OCI-LY3 (cell line): ENCODE results near the gene SDC4.

Experiments
- H2AFZ ChIP-seq: fragments of 200-600, 300-600 bp; shearing (Covaris generic); 2 replicates; pipeline ENCODE4 v1.6.0; 2014; ENCODE audit warnings: antibody characterized with exemption, low read depth, low read length
- H3K27ac ChIP-seq: fragments of 200-600, 300-600 bp; sonication (generic); 2 replicates; pipeline ENCODE4 v1.5.1; 2014; ENCODE audit warnings: mild to moderate bottlenecking, low read length, moderate library complexity, mixed read lengths
- H3K27me3 ChIP-seq: fragments of 200-600, 300-600 bp; sonication (generic); 2 replicates; pipeline ENCODE4 v1.6.1; 2014; ENCODE audit warnings: low read depth, low read length, mixed read lengths
- H3K36me3 ChIP-seq: fragments of 200-600, 300-600 bp; sonication (generic); replicated peaks from 2 replicates; pipeline ENCODE3; 2014; ENCODE audit warnings: low read depth, low read length, mixed read lengths
- H3K4me1 ChIP-seq: fragments of 300-600, 200-600 bp; sonication (generic); 2 replicates; pipeline ENCODE4 v1.6.1; 2014; ENCODE audit warnings: low read length, mixed read lengths
- H3K4me2 ChIP-seq: fragments of 200-600, 300-600 bp; sonication (generic); 2 replicates; pipeline ENCODE4 v1.6.1; 2014; ENCODE audit warnings: low read length, mixed read lengths
- H3K4me3 ChIP-seq: fragments of 300-600, 200-600 bp; sonication (generic); 2 replicates; pipeline ENCODE4 v1.5.1; 2014; ENCODE audit warnings: antibody characterized with exemption, mild to moderate bottlenecking, low read length, moderate library complexity
- H3K79me2 ChIP-seq: fragments of 300-600, 200-600 bp; shearing (Covaris generic); 2 replicates; pipeline ENCODE4 v1.6.1; 2014; ENCODE audit warnings: mild to moderate bottlenecking, low read length, mixed read lengths
- H3K9ac ChIP-seq: fragments of 300-600, 200-600 bp; shearing (Covaris generic); 2 replicates; pipeline ENCODE4 v1.6.0; 2014; ENCODE audit warnings: mild to moderate bottlenecking, low read length, moderate library complexity
- H3K9me3 ChIP-seq: fragments of 200-600, 300-600 bp; shearing (Covaris generic); 2 replicates; pipeline ENCODE4 v1.6.1; 2014; ENCODE audit warnings: low read length, mixed read lengths; ENCODE audit not compliant: insufficient read depth
- H4K20me1 ChIP-seq: fragments of 200-600, 300-600 bp; sonication (generic); 2 replicates; pipeline ENCODE4 v1.6.1; 2016; ENCODE audit warnings: low read length, mixed read lengths; ENCODE audit not compliant: insufficient read depth
- EZH2phosphoT487 ChIP-seq: fragments of 200-600 bp; shearing (Covaris generic); IDR thresholded peaks from 2 replicates; pipeline ENCODE4 v1.6.1; 2018; ENCODE audit warnings: antibody characterized with exemption, mixed run types, low read depth
- TF ChIP-seq, protein P1 (sequence below): fragments of 200-600, 300-600 bp; sonication (generic); IDR thresholded peaks from 2 replicates; pipeline ENCODE4 v1.5.1; 2014; ENCODE audit warnings: antibody characterized with exemption, low read length, low read depth

SDC4 gene

DNA sequence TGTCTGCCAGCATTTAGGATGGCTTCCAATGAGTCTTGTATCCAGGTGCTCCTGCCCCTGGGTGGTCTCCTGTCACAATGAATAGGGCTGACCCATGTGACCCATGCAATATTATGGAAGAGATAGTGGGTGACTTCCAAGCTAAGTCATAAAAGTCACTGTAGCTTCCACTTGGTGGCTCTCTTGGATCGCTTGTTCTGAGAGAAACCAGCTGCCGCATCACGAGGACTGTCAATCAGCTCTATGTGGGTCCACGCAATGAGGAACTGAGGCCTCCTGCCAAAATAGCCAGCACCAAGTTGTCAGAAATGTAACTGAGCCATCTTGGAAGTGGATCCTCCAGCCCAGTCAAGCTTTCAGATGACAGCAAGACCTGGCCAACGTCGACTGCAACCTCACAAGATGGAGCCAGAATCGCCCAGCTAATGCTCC is 25.3 kb downstream of the SDC4 start:
- Histone ChIP-seq H3K27me3 (peaks cover 7% of the 10 kb centered on the region), H3K4me2 (peak overlapping the region; percentile 38), H3K27ac (no peak overlapping the region), H3K4me3 (no peak overlapping the region), H3K9me3 (no peaks in the 10 kb centered on the region), H3K4me1 (peaks cover 38% of the 10 kb centered on the region), H3K9ac (no peak overlapping the region), H2AFZ (peak overlapping the region; percentile 7; the same call in 1 of the 2 replicates), H3K79me2 (no peaks in the 10 kb centered on the region), H4K20me1 (no peaks in the 10 kb centered on the region), H3K36me3 (peaks cover 4% of the 10 kb centered on the region)
- no peak for TF ChIP-seq EZH2phosphoT487
- TF ChIP-seq, protein P1, sequence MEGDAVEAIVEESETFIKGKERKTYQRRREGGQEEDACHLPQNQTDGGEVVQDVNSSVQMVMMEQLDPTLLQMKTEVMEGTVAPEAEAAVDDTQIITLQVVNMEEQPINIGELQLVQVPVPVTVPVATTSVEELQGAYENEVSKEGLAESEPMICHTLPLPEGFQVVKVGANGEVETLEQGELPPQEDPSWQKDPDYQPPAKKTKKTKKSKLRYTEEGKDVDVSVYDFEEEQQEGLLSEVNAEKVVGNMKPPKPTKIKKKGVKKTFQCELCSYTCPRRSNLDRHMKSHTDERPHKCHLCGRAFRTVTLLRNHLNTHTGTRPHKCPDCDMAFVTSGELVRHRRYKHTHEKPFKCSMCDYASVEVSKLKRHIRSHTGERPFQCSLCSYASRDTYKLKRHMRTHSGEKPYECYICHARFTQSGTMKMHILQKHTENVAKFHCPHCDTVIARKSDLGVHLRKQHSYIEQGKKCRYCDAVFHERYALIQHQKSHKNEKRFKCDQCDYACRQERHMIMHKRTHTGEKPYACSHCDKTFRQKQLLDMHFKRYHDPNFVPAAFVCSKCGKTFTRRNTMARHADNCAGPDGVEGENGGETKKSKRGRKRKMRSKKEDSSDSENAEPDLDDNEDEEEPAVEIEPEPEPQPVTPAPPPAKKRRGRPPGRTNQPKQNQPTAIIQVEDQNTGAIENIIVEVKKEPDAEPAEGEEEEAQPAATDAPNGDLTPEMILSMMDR = peak; percentile 95

DNA sequence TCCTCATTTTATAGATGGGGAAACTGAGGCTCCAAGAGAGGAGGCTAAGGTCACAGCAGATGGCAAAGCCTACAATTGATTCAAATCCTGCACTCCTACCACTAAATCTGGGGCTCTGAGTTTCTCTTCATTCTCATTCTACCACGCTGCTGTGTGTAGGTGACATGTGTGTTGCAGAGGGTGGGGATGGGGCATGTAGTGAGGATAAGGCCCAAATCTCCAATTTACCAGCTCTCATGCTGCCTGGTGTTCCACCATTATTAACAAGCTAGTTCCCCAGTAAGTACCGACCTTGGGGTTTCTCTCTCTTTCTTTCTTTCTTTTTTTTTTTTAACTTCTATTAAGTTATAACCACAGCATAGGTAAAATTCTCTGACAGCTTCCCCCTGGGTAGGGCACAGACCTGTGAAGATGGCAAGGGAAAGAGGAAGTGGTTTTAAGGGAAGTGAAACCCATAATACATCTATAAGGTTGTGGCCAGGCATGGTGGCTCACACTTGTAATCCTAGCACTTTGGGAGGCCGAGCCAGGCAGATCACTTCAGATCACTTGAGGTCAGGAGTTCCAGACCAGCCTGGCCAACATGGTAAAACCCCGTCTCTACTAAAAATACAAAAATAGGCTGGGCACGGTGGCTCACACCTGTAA is 27.2 kb downstream of the SDC4 start:
- H3K27me3 ChIP-seq = peaks cover 9% of the 10 kb centered on the region
- no peak overlapping the region for H3K9ac ChIP-seq
- no peaks in the 10 kb centered on the region for H4K20me1 ChIP-seq
- peak overlapping the region; percentile 55 for H3K27ac ChIP-seq
- H3K79me2 ChIP-seq = no peaks in the 10 kb centered on the region
- H3K4me3 ChIP-seq = no peak overlapping the region
- peak overlapping the region; percentile 35 for H3K4me2 ChIP-seq
- H2AFZ ChIP-seq = no peak overlapping the region
- H3K36me3 ChIP-seq = no peaks in the 10 kb centered on the region
- peaks cover 38% of the 10 kb centered on the region for H3K4me1 ChIP-seq
- no peaks in the 10 kb centered on the region for H3K9me3 ChIP-seq
- TF ChIP-seq EZH2phosphoT487 = no peak
- TF ChIP-seq, protein P1 = no peak

DNA sequence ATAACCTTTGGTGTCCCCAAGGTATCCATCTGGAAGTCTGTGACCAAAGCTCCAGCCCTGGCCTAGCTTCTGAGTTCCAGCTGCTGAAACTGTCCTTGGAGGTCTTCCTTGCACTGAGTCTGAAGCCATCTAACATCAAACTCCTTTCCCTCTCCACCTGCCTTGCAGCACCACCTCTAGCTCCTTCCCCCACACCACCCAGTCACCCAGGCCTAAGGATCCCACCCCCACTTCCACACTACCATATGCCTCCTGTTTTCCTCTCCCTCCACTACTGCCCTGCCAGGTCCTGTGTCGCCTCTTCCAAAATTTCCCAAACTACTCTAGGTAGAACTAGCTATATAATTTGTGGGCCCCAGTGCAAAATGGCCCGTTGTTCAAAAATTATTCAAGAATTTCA is 29.3 kb downstream of the SDC4 start:
- no peak overlapping the region for H3K27ac ChIP-seq
- no peaks in the 10 kb centered on the region for H3K9me3 ChIP-seq
- no peaks in the 10 kb centered on the region for H3K79me2 ChIP-seq
- no peak overlapping the region for H2AFZ ChIP-seq
- peaks cover 9% of the 10 kb centered on the region for H3K27me3 ChIP-seq
- no peak overlapping the region for H3K9ac ChIP-seq
- no peaks in the 10 kb centered on the region for H3K36me3 ChIP-seq
- no peaks in the 10 kb centered on the region for H4K20me1 ChIP-seq
- no peak overlapping the region for H3K4me3 ChIP-seq
- no peak overlapping the region for H3K4me2 ChIP-seq
- peaks cover 38% of the 10 kb centered on the region for H3K4me1 ChIP-seq
- TF ChIP-seq, protein P1 = no peak
- TF ChIP-seq EZH2phosphoT487 = no peak

DNA sequence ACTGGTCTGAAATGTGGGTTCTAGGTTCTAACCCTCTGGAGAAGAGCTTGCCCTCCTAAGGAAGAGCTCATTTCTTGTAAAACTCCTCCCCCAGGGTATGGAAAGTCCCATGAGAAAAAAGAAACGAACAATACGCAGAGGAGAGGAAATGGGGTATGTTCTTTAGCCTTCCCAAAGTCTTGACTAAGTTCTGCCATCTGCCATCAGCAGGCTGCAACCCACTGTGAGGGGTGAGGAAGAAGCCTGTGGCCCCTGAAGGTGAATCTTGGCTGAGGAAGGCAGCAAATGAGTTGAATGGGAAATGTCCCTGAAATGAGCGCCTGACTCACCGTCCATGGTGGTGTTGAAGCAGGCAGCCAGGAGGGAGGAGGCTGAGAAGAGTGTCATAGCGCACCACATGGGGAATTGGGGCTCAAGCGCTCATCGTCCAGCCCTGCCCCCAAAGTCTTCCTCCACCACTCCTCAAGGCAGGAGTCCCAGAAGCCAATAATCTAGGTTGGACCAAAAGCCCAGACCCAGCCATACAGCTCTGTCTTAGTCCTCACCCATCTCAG is 29.8 kb downstream of the SDC4 start:
- Histone ChIP-seq H3K9ac (no peak overlapping the region), H3K27ac (no peak overlapping the region), H3K27me3 (peaks cover 9% of the 10 kb centered on the region), H4K20me1 (no peaks in the 10 kb centered on the region), H3K4me2 (no peak overlapping the region), H3K4me1 (peaks cover 38% of the 10 kb centered on the region), H3K4me3 (no peak overlapping the region), H3K9me3 (no peaks in the 10 kb centered on the region), H3K36me3 (no peaks in the 10 kb centered on the region), H2AFZ (no peak overlapping the region), H3K79me2 (no peaks in the 10 kb centered on the region)
- TF ChIP-seq EZH2phosphoT487 = no peak
- TF ChIP-seq, protein P1 = no peak
